Natural killer cell treated with Interleukin-12 subunit alpha and Interleukin-12 subunit beta and Interleukin-15 and Interleukin-18, amount 100 ng/mL, for 72 hours (primary cell): ENCODE measurements around the gene CFAP77. TPM values are rescaled to one million over a fixed set of nuclear protein-coding genes. Genes with fewer than 3 reads are reported as not detected.

Source experiments
- ATAC-seq, 2 donors: fragments of 150-1000 bp; cut with Tn5 transposase in 1 of 2; sonication (Bioruptor Pico), chemical (Tn5 transposase) in 1 of 2; 2 replicates each; pipeline ENCODE4 v1.10.0; 2021
- DNase-seq: peaks from one replicate; pipeline ENCODE4 v3.0.0; 2022; ENCODE audit warnings: low spot score
- H3K27ac Mint-ChIP-seq, 2 donors: 1 replicate in 1 of 2; 2 replicates in 1 of 2; pipeline ENCODE4 v1.8.0; 2022; ENCODE audit warnings: mixed read lengths in 2 of 2, mild to moderate bottlenecking in 1 of 2, moderate library complexity in 1 of 2
- H3K27me3 Mint-ChIP-seq, 2 donors: 1 replicate in 1 of 2; 2 replicates in 1 of 2; pipeline ENCODE4 v1.8.0; 2022; ENCODE audit warnings: mixed read lengths in 2 of 2
- H3K36me3 Mint-ChIP-seq: one replicate; pipeline ENCODE4 v1.8.0; 2022; ENCODE audit warnings: mixed read lengths
- H3K4me1 Mint-ChIP-seq, 2 donors: 1 replicate in 1 of 2; 2 replicates in 1 of 2; pipeline ENCODE4 v1.8.0; 2022; ENCODE audit warnings: low read depth in 2 of 2, mixed read lengths in 2 of 2, mild to moderate bottlenecking in 1 of 2
- H3K4me3 Mint-ChIP-seq: one replicate; pipeline ENCODE4 v1.8.0; 2022; ENCODE audit warnings: mixed read lengths
- H3K9me3 Mint-ChIP-seq: 2 replicates; pipeline ENCODE4 v1.8.0; 2022; ENCODE audit warnings: mixed read lengths
- total RNA-seq, 2 donors: library from RNA; stranded (reverse); gene quantifications; one replicate each; pipeline ENCODE4 v1.2.3, GENCODE V29; 2022

Gene CFAP77
- total RNA-seq, 2 donors from 2014 or later, result not detected

DNA sequence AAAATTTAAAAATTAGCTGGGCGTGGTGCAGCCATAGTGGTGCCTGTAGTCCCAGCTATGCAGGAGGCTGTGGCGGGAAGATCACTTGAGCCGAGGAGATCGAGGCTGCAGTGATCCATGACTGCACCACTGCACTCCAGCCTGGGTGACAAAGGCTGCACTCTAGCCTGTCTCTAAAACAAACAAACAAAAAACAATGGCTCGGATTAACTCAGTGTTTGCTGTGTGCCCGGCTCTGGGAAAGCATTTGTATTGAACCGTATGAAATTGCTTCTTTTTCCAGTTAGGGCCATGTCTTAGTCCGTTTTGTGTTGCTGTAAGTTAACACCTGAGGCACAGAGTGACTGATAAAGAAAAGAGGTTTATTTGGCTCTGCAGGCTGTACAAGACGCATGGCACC, 62.6 kb downstream of the CFAP77 start:
- Mint-ChIP-seq H3K9me3 (no peaks in the 10 kb centered on the region), H3K27ac (no peak overlapping the region), H3K4me3 (no peak overlapping the region), H3K27me3 (peaks cover 28 to 32% of the 10 kb centered on the region in 2 donors), H3K4me1 (peaks cover 5% of the 10 kb centered on the region in 2 donors), H3K36me3 (no peaks in the 10 kb centered on the region)
- DNase-seq (no peak), ATAC-seq (no peak)

DNA sequence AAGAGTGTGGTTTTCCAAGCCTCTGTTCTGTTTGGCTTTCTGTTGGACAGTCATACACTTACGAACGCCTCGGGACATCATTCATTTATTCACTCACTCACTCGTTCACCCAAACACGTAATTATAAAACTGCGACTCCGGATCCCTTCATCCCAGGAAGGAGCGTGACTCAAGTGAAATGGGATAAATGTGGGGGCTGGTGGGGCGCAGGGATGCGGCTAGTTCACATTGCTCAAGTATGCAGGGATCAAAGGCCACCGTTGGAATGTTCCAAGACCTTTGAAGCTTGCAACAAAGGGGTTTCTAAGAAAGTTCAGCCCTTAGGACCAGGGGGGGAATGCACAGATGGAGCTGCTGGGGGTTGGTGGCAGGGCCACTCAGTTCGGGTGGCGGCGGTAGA, 64.2 kb downstream of the CFAP77 start:
- peaks cover 21 to 27% of the 10 kb centered on the region in 2 donors for H3K27me3 Mint-ChIP-seq
- peaks cover 5 to 7% of the 10 kb centered on the region in 2 donors for H3K4me1 Mint-ChIP-seq
- no peak for DNase-seq
- no peak overlapping the region for H3K4me3 Mint-ChIP-seq
- no peaks in the 10 kb centered on the region for H3K9me3 Mint-ChIP-seq
- H3K27ac Mint-ChIP-seq, result peak overlapping the region in 1 of 2 donors; percentile 1
- ATAC-seq, result no peak
- no peaks in the 10 kb centered on the region for H3K36me3 Mint-ChIP-seq

DNA sequence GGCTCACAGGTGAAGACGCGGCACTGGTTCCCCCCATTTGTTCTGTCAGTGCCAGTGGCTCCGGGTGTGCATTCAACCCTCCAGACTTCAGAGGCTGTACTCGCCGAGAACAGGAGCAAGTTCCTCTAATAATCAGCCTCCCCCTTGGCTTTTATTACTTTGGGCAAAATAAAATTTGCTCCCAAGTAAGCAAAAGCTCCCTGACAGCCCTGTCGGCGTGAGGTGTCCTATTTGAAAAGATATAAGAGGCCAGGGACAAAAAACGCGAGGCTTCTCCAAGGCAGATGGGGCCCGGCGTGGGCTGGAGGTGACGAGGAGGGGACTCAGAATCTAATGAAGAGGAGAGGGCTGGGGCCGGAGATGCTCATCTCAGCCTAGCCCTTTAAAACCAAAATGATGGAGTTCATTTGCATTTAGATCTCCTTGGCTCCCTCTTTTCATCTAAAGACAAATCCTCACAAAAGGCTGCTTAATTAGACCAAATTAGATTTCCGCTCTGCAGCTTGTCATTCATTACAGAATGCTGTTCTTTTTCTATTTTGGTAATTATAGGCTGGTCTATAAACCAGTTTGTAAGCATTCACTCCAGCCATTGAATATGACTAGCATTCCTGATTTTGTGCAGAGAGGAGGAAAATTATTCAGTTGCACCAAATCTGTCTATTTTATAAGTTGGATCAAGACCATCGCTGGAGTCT, 68.5 kb downstream of the CFAP77 start:
- Mint-ChIP-seq H3K36me3 (no peaks in the 10 kb centered on the region), H3K4me3 (no peak overlapping the region), H3K27ac (no peak overlapping the region), H3K27me3 (peaks cover 35 to 41% of the 10 kb centered on the region in 2 donors), H3K4me1 (peaks cover 0 to 2% of the 10 kb centered on the region in 2 donors), H3K9me3 (no peaks in the 10 kb centered on the region)
- ATAC-seq, result no peak
- no peak for DNase-seq

DNA sequence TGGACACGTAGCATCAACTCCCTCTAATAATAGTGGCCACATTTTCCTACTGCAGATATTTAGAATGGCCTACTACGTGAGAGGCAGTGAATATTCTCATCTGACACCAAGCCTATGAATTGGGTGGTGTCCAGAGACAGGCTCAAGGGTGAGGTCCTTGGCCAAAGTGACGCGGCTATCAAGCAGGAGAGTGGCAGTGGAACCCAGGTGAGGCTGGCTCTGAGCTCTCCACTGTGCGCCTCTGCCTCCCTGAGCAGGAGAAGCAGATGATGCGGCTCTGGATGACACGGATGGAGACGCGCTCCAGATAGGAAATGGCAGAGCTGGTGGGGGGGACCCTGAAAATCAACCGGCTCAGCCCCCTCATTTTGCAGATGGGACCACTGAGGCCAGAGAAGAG, 69.7 kb downstream of the CFAP77 start:
- Mint-ChIP-seq H3K27ac (no peak overlapping the region), H3K4me3 (no peak overlapping the region), H3K36me3 (no peaks in the 10 kb centered on the region), H3K9me3 (no peaks in the 10 kb centered on the region), H3K27me3 (peaks cover 32 to 39% of the 10 kb centered on the region in 2 donors), H3K4me1 (peaks cover 0 to 2% of the 10 kb centered on the region in 2 donors)
- DNase-seq (no peak), ATAC-seq (no peak)

DNA sequence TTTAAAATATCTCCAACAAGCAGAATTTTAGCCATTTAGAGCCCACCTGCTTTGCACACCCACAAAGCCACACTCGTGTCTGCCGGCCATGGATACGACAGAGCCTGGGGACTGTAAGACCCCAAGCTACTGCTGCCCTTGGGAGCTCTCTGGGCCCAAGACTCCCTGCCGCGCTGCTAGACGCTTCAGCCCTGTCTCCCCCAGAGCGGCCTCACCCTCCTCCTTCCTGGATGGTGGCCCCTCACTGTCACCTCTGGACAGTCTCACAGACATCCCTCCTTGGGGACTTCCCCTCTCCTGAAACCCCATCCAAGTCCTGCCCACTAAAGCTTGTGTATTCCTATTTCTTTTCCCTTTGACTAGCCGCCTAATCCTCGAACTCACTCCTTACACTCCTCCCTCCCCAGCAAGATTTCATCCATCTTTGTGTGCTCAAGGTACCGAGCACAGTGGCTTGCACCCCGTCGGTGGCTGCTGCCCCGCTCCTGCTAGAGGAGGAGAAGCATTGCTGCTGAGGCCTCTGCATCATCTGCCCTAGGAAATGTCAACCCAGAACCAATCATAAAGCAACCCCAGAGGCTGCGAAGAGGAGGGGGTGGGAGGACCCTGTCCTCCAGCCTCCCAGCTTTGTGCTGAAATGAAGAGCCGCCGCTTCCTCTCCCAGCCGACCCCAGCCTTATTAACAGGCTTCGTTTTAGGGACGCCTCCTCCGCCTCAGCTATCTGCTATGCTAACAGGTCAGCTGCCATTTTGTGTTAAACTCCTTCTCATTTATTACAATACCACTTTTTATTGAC, 71.2 kb downstream of the CFAP77 start:
- no peaks in the 10 kb centered on the region for H3K36me3 Mint-ChIP-seq
- H3K4me1 Mint-ChIP-seq, result peaks cover under 1 to 2% of the 10 kb centered on the region in 2 donors
- no peak overlapping the region for H3K4me3 Mint-ChIP-seq
- no peak overlapping the region for H3K27ac Mint-ChIP-seq
- H3K9me3 Mint-ChIP-seq, result no peaks in the 10 kb centered on the region
- ATAC-seq (no peak), DNase-seq (no peak)
- H3K27me3 Mint-ChIP-seq, result peaks cover 26 to 36% of the 10 kb centered on the region in 2 donors

DNA sequence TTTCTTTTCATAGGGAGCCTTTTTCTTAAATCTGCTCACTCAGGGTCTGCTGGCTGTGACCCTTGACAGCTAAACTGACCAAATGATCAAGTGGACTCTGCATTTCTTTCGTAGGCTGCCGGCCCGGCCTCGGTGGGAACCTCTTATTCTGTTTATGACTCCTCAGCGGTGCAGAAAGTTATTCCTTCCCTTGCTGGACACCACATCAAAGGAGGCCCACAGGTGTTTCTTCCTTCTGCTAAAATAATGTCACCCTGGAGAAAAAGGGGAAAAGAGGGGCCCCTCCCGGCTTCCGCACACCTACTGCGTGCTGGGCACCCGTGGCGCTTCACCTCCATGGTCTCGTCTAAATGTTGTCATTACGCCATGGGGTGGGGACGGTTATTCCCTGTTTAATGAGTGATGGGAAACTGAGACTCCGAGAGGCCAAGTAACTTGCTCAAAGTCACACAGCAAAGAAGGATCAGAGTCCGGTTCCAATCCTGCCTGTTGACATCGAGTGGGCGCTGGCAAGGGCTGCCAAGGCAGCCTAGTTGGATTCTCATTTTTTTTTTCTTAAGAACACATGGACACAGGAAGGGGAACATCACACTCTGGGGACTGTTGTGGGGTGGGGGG, 72.3 kb downstream of the CFAP77 start:
- peaks cover 10% of the 10 kb centered on the region in 2 donors for H3K4me1 Mint-ChIP-seq
- H3K9me3 Mint-ChIP-seq, result no peaks in the 10 kb centered on the region
- ATAC-seq (no peak), DNase-seq (no peak)
- H3K4me3 Mint-ChIP-seq, result no peak overlapping the region
- no peak overlapping the region for H3K27ac Mint-ChIP-seq
- no peaks in the 10 kb centered on the region for H3K36me3 Mint-ChIP-seq
- peaks cover 22 to 31% of the 10 kb centered on the region in 2 donors for H3K27me3 Mint-ChIP-seq

DNA sequence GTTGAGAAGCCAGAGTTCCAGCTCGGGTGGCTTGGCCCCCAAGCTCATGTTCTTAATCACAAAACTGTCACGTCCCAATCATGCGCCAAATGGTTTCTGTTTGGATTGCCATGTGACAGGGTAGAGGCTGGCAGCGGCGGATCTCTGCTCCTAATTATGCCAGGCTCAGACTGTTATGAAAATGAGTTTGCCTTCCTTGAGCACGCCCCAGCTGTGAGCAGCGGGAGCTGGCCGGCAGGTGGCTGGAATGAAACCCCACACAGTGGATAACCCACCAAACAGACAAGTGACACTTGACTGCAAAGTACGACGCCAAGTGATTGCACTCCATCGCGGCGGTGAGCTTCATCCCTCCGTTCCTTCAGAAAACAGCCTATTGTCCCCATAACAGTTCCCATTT, 75.4 kb downstream of the CFAP77 start:
- Mint-ChIP-seq H3K4me3 (no peak overlapping the region), H3K36me3 (no peaks in the 10 kb centered on the region), H3K27me3 (peaks cover 32 to 33% of the 10 kb centered on the region in 2 donors), H3K27ac (no peak overlapping the region), H3K9me3 (no peaks in the 10 kb centered on the region), H3K4me1 (peaks cover 26 to 32% of the 10 kb centered on the region in 2 donors)
- no peak for ATAC-seq
- no peak for DNase-seq

DNA sequence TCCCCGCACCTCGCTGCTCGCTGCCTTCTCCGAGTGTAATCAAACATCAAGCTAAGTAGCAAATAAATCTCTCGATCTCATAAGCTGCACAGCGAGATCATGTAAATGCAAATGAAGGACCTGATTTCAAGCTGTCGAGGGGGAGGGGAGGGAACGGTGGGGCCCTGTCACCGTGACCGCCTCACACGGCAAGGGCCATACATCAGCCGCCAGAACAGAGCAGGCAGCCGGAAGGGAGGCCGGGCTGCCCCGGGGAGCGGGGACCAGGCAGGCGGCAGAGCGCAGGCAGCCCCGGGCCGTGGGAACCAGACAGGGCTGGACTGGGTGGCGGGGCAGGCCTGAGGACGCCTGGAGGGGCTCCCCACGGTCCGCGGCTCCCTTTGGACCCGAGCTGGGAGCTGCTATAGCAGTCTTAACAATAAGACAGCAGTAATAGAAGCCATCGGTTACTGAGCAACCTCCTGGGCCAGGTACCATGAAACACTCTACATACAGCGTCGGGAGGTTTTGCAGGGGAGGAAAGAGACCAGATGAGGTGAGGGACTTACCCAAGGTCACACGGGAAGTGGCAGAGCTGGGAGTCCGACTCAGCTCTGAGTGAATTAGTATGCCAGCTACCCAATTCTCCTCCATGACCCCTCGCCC, 76.8 kb downstream of the CFAP77 start:
- peak; percentile 82 for DNase-seq
- peaks cover 33 to 34% of the 10 kb centered on the region in 2 donors for H3K27me3 Mint-ChIP-seq
- peak overlapping the region; percentile 68 to 74 for H3K27ac Mint-ChIP-seq
- peak; percentile 93 to 94 for ATAC-seq
- no peaks in the 10 kb centered on the region for H3K36me3 Mint-ChIP-seq
- no peaks in the 10 kb centered on the region for H3K9me3 Mint-ChIP-seq
- peaks cover 26 to 32% of the 10 kb centered on the region in 2 donors for H3K4me1 Mint-ChIP-seq
- H3K4me3 Mint-ChIP-seq, result peak overlapping the region; percentile 74

DNA sequence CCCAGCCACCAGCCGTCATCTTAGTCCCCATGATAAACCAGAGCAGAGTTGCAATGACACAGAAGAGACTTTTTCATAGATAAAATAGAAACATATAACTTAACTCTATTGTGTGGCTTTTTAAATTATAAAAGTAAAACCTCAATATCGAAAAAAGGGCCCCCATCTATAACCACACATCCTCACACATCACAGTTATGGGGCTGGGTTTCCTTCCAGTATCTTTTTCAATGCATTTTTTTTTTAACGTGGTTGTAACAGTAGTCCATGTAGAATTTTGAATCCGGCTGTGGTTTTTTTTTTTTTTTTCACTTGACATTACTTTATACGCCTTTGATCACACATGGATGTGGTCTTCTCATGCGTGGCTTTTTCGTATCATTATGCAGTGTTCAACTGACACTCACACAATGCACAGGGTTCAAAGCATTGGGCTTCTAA, 77.4 kb downstream of the CFAP77 start:
- Mint-ChIP-seq H3K27ac (peak overlapping the region; percentile 68 to 74), H3K4me3 (peak overlapping the region; percentile 74), H3K27me3 (peaks cover 28 to 34% of the 10 kb centered on the region in 2 donors), H3K4me1 (peaks cover 26 to 32% of the 10 kb centered on the region in 2 donors), H3K9me3 (no peaks in the 10 kb centered on the region), H3K36me3 (no peaks in the 10 kb centered on the region)
- DNase-seq (no peak), ATAC-seq (peak; percentile 76 to 80)

DNA sequence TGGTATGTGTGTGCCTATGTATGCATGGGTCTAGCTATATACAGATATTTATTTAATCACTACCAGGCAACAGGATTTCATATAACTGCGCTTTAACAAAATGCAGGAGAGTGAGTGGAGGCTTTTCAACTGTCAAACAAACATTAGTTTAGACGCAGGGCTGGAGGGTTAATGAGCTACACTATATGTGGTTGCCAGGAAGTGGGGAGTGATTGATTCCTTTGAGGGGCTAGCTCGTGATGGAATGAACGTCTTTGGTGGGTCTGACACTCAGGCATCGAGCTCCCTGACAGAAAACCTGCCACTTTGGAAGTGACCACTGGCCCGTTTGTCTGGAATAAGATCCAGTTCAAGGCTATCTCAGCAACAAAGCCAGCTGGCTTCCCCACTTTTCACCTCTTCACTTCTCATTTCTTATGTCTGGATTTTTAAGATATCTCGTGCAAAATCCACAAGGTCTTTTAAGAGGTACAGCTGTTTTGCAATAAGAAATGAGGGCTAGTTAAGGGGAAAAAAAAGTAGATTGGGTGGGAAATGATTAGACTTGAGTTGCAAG, 78.0 kb downstream of the CFAP77 start:
- DNase-seq (no peak), ATAC-seq (no peak)
- H3K4me1 Mint-ChIP-seq, result peaks cover 26 to 32% of the 10 kb centered on the region in 2 donors
- no peaks in the 10 kb centered on the region for H3K9me3 Mint-ChIP-seq
- H3K27ac Mint-ChIP-seq, result peak overlapping the region; percentile 68 to 74
- H3K27me3 Mint-ChIP-seq, result peaks cover 26 to 34% of the 10 kb centered on the region in 2 donors
- H3K36me3 Mint-ChIP-seq, result no peaks in the 10 kb centered on the region
- H3K4me3 Mint-ChIP-seq, result peak overlapping the region; percentile 74

DNA sequence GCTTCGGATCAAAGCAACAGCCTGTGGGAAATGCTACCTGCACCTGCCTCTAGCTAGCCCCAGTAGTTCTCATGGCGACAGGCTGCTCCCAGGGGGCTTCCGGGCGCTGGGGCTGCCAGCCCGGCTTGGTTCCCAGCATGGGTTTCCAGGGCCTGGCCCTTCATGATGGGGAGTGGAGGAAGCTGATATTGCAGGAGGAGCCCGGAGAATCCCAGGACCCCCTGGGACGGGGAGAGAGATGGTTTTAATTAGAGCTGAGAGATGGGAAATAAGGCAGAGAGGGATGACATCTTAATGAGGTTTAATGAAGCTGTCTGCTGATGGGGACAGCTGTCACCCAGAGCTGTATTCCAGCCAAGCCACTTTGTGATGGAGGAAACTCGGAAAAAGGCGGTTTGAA, 78.6 kb downstream of the CFAP77 start:
- Mint-ChIP-seq H3K27me3 (peaks cover 26 to 35% of the 10 kb centered on the region in 2 donors), H3K4me1 (peaks cover 26 to 32% of the 10 kb centered on the region in 2 donors), H3K4me3 (peak overlapping the region; percentile 74), H3K27ac (peak overlapping the region in 1 of 2 donors; percentile 68), H3K9me3 (no peaks in the 10 kb centered on the region), H3K36me3 (no peaks in the 10 kb centered on the region)
- ATAC-seq, result no peak
- no peak for DNase-seq

DNA sequence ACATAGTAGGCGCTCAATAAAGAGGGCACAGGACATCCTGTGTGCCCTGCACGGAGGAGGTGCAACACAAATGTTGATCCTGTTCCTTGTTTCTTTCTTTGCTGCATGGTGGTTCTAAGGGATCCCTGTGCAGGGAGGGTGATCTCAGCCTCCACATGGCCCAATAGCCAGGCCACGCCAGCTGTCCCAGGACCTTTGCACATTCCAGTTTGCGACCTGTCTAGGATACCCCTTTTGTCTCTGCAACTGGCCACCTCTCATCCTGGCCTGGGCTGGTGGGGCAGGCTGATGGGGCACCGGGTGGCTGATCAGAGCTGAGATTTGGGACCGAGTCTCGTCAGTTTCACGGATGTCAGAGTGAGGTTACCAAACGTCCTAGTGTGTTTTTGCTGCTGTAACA, 79.5 kb downstream of the CFAP77 start:
- Mint-ChIP-seq H3K36me3 (no peaks in the 10 kb centered on the region), H3K9me3 (no peaks in the 10 kb centered on the region), H3K4me1 (peaks cover 26 to 32% of the 10 kb centered on the region in 2 donors), H3K27ac (no peak overlapping the region), H3K27me3 (peaks cover 20 to 35% of the 10 kb centered on the region in 2 donors), H3K4me3 (no peak overlapping the region)
- DNase-seq (no peak), ATAC-seq (no peak)

DNA sequence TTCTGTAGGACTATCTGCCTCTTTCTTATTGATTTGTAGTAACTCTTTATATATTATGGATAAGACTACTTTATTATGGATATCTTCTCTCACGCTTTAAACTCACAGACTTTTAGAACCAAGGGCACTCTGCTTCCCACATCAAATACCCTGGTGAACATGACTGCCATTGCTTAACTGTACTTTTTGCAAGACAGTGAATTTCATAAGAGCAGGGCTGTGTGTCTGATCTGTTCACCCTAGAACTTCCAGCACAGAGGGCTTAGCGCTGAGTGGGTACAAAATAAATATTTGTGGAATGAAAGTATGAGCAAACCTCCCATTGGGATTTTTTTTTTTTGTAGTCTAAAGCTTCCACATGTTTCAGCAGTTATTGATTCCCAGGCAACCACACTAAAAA, 84.8 kb downstream of the CFAP77 start:
- peaks cover 16 to 37% of the 10 kb centered on the region in 2 donors for H3K27me3 Mint-ChIP-seq
- peaks cover 3% of the 10 kb centered on the region for H3K9me3 Mint-ChIP-seq
- no peaks in the 10 kb centered on the region for H3K4me1 Mint-ChIP-seq
- no peak overlapping the region for H3K27ac Mint-ChIP-seq
- ATAC-seq, result no peak
- DNase-seq, result no peak
- H3K36me3 Mint-ChIP-seq, result no peaks in the 10 kb centered on the region
- H3K4me3 Mint-ChIP-seq, result no peak overlapping the region
